ENCODE data around the gene NLRP12. TPM values are rescaled to one million over a fixed set of nuclear protein-coding genes. Genes with fewer than 3 reads are reported as not detected.
A peak's percentile ranks its signal among the peaks of the same experiment; 100 is the strongest.

The NLRP12 gene
- total and polyA plus RNA-seq, 2 experiments from 2014 or later: not detected

DNA sequence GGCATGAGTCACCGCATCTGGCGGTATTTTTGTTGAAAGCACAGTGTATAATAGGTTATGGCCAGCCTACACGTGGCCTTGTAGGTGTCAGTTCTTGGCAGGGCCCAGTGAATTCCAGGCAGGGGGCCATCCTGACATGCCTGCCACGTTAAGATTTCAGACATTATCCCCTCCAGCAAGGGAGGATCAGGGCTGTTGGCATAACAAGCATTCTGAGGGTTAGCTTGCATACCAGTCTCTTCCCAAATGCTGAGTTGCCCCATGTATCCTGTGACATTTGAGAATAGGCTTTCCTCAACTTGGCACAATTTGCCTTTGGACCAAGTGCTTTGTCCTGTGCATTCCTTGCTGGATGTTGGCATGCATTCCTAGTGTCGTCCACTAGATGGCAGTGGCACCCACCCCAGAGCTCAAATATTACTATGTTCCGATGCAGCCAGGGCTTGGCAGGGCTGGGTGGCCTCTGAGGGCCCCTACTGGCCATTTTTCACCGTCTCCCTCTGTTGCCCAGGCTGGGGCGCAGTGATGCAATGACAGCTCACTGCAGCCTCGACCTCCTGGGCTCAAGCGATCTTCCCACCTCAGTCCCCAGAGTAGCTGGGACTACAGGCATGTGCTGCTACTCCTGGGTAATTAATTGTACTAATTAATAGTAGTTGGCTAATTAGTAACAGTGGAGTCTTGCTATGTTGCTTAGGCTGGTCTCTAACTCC is 31.2 kb downstream of the NLRP12 start:
- no peak for TF ChIP-seq EZH2phosphoT487 (IDR thresholded peaks at IDR 0.05; ENCODE audit: insufficient read depth, low read depth)
- TF ChIP-seq EZH2 (IDR thresholded peaks at IDR 0.05; ENCODE audit: insufficient read depth, poor library complexity, severe bottlenecking): no peak
- no peak overlapping the region for H3K27ac ChIP-seq
- H3K79me2 ChIP-seq (ENCODE audit: insufficient read depth): no peaks in the 10 kb centered on the region
- H3K27me3 ChIP-seq (replicated peaks; ENCODE audit: insufficient read depth): no peaks in the 10 kb centered on the region
- no peaks in the 10 kb centered on the region for H3F3A ChIP-seq (ENCODE audit: insufficient read depth)
- in situ Hi-C loops (cut with MboI): no loop called here
- H3K9me2 ChIP-seq (ENCODE audit: insufficient read depth): no peaks in the 10 kb centered on the region
- no peaks in the 10 kb centered on the region for H3K9me3 ChIP-seq (ENCODE audit: low read depth)
- 0 out of 2 replicates have a peak overlapping the region, but pooled peaks have one; percentile 38 for H2AFZ ChIP-seq
- H3K4me3 ChIP-seq: no peak overlapping the region
- H3K9ac ChIP-seq: no peak overlapping the region
- H3K4me1 ChIP-seq (ENCODE audit: insufficient read depth): no peaks in the 10 kb centered on the region
- no peak overlapping the region for H3K4me2 ChIP-seq (ENCODE audit: unreplicated experiment)
- no peaks in the 10 kb centered on the region for H3K36me3 ChIP-seq (ENCODE audit: low read depth)
- WGBS, 2 experiments (ENCODE audit: low coverage in 1 of 2, low lambda C conversion rate in 2 of 2, missing lambda C conversion rate in 2 of 2): 23 to 24% methylated on average over 10 of the region's 10 CpGs
- peak; percentile 93 for DNase-seq
- no peaks in the 10 kb centered on the region for H4K20me1 ChIP-seq (ENCODE audit: insufficient read depth)

- no peak overlapping the region for H3K9ac ChIP-seq
- no peak for TF ChIP-seq EZH2 (IDR thresholded peaks at IDR 0.05; ENCODE audit: insufficient read depth, poor library complexity, severe bottlenecking)
- no peak for TF ChIP-seq EZH2phosphoT487 (IDR thresholded peaks at IDR 0.05; ENCODE audit: insufficient read depth, low read depth)
- no peaks in the 10 kb centered on the region for H3K27me3 ChIP-seq (replicated peaks; ENCODE audit: insufficient read depth)
Measured at GRCh38 chr19:53789708-53790678, 34.1 kb downstream of the NLRP12 start.

GRCh38 chr19:53787266-53787665 is 36.8 kb downstream of the NLRP12 start:
- in situ Hi-C loops (cut with MboI): no loop called here
- H3K9me3 ChIP-seq (ENCODE audit: low read depth): no peaks in the 10 kb centered on the region

More at GRCh38 chr19:53789708-53790678, 34.1 kb downstream of the NLRP12 start:
- WGBS, 2 experiments (ENCODE audit: low coverage in 1 of 2, low lambda C conversion rate in 2 of 2, missing lambda C conversion rate in 2 of 2): 68 to 69% methylated on average over 21 of the region's 21 CpGs
- no peak overlapping the region for H3K4me2 ChIP-seq (ENCODE audit: unreplicated experiment)
- in situ Hi-C loops (cut with MboI): no loop called here
- H3K79me2 ChIP-seq (ENCODE audit: insufficient read depth): no peaks in the 10 kb centered on the region
- H3K4me1 ChIP-seq (ENCODE audit: insufficient read depth): no peaks in the 10 kb centered on the region
- H3K27ac ChIP-seq: no peak overlapping the region
- no peaks in the 10 kb centered on the region for H3K36me3 ChIP-seq (ENCODE audit: low read depth)
- H2AFZ ChIP-seq: no peak overlapping the region
- H3F3A ChIP-seq (ENCODE audit: insufficient read depth): no peaks in the 10 kb centered on the region
- H3K4me3 ChIP-seq: no peak overlapping the region
- H3K9me3 ChIP-seq (ENCODE audit: low read depth): no peaks in the 10 kb centered on the region
- no peak for DNase-seq
- no peaks in the 10 kb centered on the region for H4K20me1 ChIP-seq (ENCODE audit: insufficient read depth)
- H3K9me2 ChIP-seq (ENCODE audit: insufficient read depth): no peaks in the 10 kb centered on the region

DNA sequence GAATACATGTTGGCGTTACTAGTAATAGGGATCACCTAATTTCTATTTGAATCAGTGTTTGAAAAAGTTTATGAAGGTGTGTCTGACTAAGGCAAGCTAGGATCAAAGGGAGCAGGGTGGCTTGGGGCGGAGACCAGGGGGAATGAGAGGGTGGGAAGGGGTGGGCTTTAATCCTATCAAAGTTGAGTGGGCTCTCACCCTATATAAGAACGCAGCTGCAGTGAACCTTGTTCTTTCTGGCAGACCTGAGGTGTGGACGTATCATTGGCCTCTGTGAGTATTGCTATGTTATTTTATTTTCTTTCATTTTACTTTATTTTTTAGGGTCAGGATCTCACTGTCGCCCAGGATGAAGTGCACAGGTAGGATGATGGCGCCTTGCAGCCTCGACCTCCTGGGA is 37.4 kb downstream of the NLRP12 start:
- Histone ChIP-seq H3K4me1 (ENCODE audit: insufficient read depth) (no peaks in the 10 kb centered on the region), H3K4me2 (ENCODE audit: unreplicated experiment) (no peak overlapping the region), H3K27ac (no peak overlapping the region), H3K79me2 (ENCODE audit: insufficient read depth) (no peaks in the 10 kb centered on the region), H3K9me3 (ENCODE audit: low read depth) (no peaks in the 10 kb centered on the region), H2AFZ (no peak overlapping the region), H3K36me3 (ENCODE audit: low read depth) (no peaks in the 10 kb centered on the region), H3K27me3 (replicated peaks; ENCODE audit: insufficient read depth) (0 out of 2 replicates have a peak, but pooled peaks cover 4% of the 10 kb centered on the region), H3F3A (ENCODE audit: insufficient read depth) (no peaks in the 10 kb centered on the region), H3K4me3 (no peak overlapping the region), H3K9ac (no peak overlapping the region), H4K20me1 (ENCODE audit: insufficient read depth) (no peaks in the 10 kb centered on the region), H3K9me2 (ENCODE audit: insufficient read depth) (no peaks in the 10 kb centered on the region)
- in situ Hi-C loops (cut with MboI): no loop called here
- TF ChIP-seq EZH2phosphoT487 (IDR thresholded peaks at IDR 0.05; ENCODE audit: insufficient read depth, low read depth) (no peak), EZH2 (IDR thresholded peaks at IDR 0.05; ENCODE audit: insufficient read depth, poor library complexity, severe bottlenecking) (no peak)
- no peak for DNase-seq
- 61 to 62% methylated on average over 7 of the region's 7 CpGs for WGBS, 2 experiments (ENCODE audit: low coverage in 1 of 2, low lambda C conversion rate in 2 of 2, missing lambda C conversion rate in 2 of 2)

More at GRCh38 chr19:53787266-53787665, 36.8 kb downstream of the NLRP12 start:
- no peak overlapping the region for H2AFZ ChIP-seq
- H3K27ac ChIP-seq: no peak overlapping the region
- no peaks in the 10 kb centered on the region for H3F3A ChIP-seq (ENCODE audit: insufficient read depth)
- DNase-seq: no peak
- H3K79me2 ChIP-seq (ENCODE audit: insufficient read depth): no peaks in the 10 kb centered on the region
- H3K36me3 ChIP-seq (ENCODE audit: low read depth): no peaks in the 10 kb centered on the region
- no peaks in the 10 kb centered on the region for H4K20me1 ChIP-seq (ENCODE audit: insufficient read depth)
- TF ChIP-seq EZH2 (IDR thresholded peaks at IDR 0.05; ENCODE audit: insufficient read depth, poor library complexity, severe bottlenecking) (no peak), EZH2phosphoT487 (IDR thresholded peaks at IDR 0.05; ENCODE audit: insufficient read depth, low read depth) (no peak)
- H3K4me2 ChIP-seq (ENCODE audit: unreplicated experiment): no peak overlapping the region
- H3K4me1 ChIP-seq (ENCODE audit: insufficient read depth): no peaks in the 10 kb centered on the region
- H3K9me2 ChIP-seq (ENCODE audit: insufficient read depth): no peaks in the 10 kb centered on the region
- no peak overlapping the region for H3K4me3 ChIP-seq
- H3K9ac ChIP-seq: no peak overlapping the region
- WGBS, 2 experiments (ENCODE audit: low coverage in 1 of 2, low lambda C conversion rate in 2 of 2, missing lambda C conversion rate in 2 of 2): 62 to 66% methylated on average over 15 of the region's 15 CpGs
- 0 out of 2 replicates have a peak, but pooled peaks cover 4% of the 10 kb centered on the region for H3K27me3 ChIP-seq (replicated peaks; ENCODE audit: insufficient read depth)
